Activated CD8-positive, alpha-beta memory T cell treated with anti-CD3 and anti-CD28 coated beads for 24 hours (primary cell): Measurements from ENCODE around the gene ABLIM1.

Source experiments
- DNase-seq: peaks from one replicate; pipeline ENCODE4 v3.0.0-alpha.2; 2020

Gene ABLIM1

GRCh38 chr10:114616516-114616915 lies 41.6 kb downstream of the ABLIM1 start:
- DNase-seq: no peak

- DNase-seq: no peak
Measured at GRCh38 chr10:114616103-114616502, 42.0 kb downstream of the ABLIM1 start.

DNA sequence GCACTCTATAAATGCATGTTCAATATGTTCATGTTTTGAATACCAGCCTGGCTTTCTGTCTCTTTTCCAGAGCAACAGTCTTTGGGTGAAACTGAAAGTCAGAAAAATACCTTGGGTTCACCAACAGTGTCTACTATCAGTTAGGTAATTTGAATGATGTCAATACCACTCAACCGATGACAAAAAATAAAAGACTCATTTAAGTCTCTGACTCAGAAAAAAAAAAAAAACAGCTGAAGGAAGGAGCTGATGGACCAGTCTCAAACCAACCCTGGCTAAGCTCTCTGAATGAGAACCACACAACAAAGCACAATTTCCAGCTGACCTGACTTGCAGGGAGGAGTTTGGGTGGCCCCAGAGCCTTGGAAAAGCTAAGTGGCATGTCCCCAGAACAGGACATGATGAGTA lies 42.5 kb downstream of the ABLIM1 start:
- DNase-seq: no peak

DNA sequence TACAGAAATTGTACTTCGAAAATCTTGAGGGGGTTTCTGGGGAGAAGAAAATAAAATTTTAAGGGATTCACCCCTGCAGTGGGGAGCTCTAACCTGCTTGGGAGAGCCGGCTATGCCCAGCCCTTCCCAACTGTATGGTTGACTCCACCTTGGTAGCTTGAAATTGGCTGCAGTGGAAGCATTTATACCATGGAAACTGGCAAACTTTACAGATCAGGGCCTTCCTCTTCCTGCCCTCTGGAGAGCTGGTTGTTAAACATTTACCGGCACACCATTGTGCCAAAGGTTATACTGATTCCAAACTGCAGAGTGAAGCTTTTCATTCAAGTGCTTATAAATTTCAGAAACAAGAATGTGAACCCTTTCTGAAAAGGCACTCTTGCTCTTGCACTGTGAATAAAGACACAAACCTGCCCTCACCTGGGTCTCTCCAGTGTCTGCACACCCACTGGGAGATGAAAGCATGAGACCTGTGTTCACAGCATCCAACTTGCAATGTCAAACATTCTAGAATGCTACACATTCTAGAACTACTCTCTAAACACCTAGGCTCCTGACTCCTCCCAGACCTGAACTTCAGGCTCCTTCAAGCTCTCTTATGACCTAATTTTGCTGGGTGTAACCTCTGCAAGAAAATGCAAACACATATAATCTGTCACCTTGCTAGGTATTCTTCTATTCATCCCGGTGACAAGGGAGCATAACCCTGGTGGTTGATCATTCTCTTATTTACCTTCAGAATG lies 44.7 kb downstream of the ABLIM1 start:
- no peak for DNase-seq

GRCh38 chr10:114611617-114612016 lies 46.5 kb downstream of the ABLIM1 start:
- no peak for DNase-seq

DNA sequence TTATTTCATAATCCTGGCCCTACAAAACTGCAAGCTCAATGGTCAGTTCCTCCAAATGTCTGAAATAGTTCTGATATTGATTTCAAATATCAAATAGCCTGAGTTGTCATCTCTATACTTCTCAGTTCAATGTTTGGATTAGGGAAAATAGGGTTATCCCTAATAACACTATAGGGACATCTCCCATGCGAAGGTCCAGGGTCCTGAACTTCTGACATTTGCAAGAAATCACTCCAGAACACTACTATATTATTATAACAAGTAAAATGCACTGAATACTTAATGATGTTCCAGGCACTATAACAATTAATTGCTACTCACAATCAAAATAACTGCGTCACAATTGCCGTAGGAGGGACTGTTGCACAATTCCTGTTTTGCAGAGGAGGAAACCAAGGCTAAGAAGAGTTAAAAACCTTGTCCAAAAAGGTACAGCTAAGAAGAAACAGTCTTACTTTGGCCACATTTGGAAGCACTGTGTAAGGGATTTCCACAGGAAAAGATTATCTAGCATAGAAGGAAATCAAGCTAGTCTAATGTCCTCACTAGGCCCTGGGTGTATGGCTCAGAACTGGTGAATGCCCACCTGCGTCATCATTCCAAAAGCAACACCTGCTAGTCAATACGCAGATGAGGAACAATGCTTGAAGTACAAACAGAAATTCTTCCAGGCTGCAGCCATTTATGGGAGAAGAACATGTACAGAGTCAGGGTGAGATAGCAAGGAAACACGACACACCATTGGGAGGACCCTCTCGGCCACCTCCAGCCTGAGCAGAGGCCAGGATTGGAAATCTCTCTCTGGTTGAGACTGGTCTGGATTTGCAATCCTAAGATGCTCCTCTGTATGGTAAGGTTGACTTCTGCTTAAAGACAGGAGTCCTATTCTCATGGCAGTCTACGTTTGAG lies 48.3 kb downstream of the ABLIM1 start:
- no peak for DNase-seq

DNA sequence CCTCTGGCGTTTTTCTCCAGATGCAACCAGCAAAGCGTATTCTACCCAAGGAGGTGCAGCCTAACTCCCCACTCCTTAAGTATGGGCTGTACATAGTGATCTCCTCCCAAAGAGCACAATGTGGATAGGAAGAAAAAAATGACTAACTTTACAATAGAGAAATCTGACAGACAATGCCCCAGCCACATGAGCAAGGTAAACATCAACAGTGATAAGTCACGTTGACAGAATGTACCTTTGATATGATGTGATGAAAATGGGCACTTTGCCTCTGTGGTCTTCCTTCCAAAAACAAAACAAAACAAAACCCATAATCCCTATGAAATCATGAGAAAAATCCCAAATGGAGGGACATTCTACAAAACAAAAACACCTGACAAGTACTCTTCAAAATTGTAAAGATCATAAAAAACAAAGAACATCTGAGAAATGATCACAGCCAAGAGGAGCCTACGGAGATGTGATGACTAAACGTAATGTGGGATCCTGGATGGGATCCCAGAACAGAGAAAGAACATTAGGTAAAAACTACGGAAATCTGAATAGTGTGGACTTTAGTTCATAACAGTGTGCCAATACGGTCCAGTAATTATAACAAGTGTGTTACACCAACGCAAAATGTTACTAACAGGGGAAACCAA lies 50.6 kb downstream of the ABLIM1 start:
- DNase-seq: no peak

DNA sequence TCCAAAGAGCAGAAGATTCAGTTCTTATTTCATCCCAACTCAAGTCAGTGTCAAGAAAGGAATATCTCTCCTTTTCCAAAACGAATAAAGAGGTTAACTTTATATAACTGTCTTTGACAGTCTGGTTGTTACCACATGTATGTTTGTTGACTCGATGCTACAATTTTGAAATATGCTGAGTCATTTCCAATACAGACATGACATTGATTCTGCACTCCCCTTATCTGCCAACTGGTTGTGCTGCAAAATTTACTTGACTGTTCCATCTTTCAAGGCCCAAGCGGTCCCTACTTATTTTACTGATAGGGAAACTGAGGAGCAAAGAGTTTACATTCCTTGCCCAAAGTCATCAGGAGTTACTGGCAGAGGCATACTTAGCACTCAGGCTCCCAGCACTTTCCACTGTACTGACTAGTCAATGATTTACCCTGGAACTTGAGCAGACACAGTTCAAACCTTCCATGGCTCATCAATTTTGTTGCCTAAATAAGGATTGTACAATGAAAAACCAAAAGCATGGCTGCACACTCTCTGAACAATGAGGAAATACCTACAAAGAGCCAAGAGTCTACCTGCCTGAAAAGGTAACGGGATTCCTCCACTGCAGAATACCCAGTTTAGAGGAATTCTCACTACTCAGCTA lies 52.8 kb downstream of the ABLIM1 start:
- DNase-seq: no peak

DNA sequence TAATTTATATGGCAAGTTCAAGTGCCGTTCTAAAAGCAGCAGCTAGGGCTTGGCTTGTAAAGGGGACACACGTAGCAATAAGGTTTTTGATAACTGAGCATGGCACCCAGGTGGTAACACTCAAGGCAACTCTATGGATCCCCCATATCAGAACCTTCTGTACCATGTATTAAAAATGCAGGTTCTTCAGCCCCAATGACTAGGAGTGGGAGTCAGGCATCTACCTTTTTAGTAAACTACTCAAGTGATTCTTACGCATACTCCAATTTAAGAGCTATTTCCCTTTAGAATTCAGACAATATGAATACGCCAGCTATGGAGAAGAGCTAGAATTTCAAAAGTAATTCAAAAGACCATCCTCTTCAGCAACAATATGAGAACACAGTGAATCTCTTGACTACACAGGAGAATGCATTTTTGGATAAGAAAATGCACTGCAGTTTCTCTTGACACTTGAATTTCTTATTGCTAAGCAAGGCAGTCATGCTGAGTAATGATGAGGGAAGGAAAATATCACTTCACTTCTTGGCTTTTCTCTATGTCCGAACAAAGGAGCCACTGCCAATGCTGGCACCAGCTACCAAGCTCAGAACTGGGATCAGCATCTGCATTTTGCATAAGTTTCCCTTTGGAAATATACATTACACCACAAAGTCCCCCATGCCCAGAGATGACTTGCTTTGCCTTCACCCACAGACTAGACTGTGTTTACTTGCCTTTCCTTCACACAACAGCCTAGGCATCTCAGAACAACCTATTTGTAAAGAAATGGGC lies 53.5 kb downstream of the ABLIM1 start:
- DNase-seq: no peak

DNA sequence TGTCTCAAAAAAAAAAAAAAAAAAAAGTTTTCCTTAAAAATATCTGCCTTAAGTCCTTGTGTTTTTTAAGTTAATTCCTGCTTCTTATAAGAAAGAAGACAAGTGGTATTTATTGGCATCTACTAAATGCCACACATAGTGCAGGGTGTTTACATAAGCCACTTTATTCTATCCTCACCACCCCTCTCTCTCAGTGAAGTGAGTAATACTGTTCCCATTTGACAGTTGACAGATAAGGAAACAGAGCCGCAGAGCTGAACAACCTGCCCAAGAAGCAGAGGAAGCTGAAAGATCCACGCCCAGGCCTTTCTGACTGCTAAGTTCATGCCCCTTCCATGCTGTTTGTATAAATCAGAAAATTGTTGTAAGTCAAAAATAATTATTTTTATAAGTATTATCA lies 54.1 kb downstream of the ABLIM1 start:
- no peak for DNase-seq

GRCh38 chr10:114603303-114603702 lies 54.8 kb downstream of the ABLIM1 start:
- DNase-seq: no peak

- DNase-seq: no peak
Measured at GRCh38 chr10:114600057-114600456, 58.0 kb downstream of the ABLIM1 start.

DNA sequence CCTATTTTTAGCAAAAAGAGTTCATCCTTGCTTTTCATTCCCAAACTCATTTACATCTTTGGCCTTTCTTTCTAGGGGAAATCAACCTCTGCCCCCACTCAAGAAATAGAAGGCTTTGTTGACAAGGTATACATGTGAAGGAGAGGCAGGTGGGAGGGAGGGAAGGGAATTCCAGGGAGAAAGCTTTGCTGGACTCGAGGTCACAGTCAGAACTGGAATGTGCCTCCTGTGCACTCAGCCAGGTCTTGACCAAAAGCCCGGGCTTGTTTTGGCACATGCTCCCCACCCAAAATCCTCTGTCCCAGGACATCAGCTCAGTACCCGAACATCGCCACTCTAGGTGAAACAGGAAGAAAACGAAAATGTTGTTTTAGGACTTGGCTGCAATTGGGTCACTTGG lies 61.3 kb downstream of the ABLIM1 start:
- no peak for DNase-seq

GRCh38 chr10:114593816-114594468 lies 64.1 kb downstream of the ABLIM1 start:
- DNase-seq: no peak

DNA sequence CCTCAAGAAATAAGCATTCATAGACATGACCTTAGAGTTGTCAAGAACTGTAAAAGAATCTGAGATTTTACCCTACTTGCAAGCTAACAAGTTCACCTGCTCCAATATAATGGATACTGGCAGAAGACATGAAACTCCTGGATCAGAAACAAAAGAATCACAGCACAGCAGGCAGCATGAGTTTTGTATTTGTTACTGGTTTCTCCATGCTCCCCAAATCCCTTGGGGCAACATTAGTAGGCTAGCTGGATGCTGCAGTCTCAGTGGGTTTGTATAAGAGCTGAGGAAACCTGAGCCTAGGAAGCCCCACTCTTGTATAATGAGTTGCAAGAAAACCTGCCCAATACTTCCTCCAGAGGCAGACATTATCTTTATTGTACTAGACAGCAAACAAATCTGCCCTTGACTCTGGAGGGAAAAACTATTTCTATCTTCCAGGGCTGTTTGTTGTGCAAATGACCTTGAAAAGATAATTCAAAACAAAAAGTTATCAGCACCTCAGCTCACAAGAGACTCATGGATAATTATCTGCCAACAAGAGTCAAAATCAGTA lies 64.8 kb downstream of the ABLIM1 start:
- DNase-seq: no peak

- no peak for DNase-seq
Measured at GRCh38 chr10:114590993-114591392, 67.1 kb downstream of the ABLIM1 start.

- DNase-seq: no peak
Measured at GRCh38 chr10:114584419-114584818, 73.7 kb downstream of the ABLIM1 start.

- DNase-seq: no peak
Measured at GRCh38 chr10:114581071-114581470, 77.0 kb downstream of the ABLIM1 start.

GRCh38 chr10:114577133-114577532 lies 80.9 kb downstream of the ABLIM1 start:
- DNase-seq: no peak

- no peak for DNase-seq
Measured at GRCh38 chr10:114576716-114577115, 81.4 kb downstream of the ABLIM1 start.

DNA sequence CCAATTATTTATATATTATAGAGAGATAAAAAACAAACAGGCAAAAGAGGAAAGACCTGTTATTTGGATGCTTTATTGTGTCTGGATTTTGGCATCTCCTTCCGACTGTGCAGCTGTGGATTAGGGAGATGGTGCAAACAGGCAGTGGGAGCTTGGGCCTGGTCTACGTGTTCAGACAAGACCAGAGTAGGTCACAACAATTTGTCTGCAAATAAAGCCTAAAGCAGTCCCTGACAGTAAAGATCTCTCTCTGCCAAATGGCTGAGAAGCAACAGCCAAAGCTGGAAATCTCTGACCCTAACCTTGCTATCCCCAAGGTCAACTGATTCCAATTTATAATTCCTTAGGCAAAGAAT lies 82.0 kb downstream of the ABLIM1 start:
- no peak for DNase-seq
